CD4-positive, alpha-beta T cell treated with Interleukin-6 at 100 ng/mL for 8 hours (primary cell): Measurements from ENCODE around the gene KRTAP10-5.
"Not testable (repeated sequence)": the region's sequence is repeated elsewhere in the genome, so short reads cannot be mapped to it uniquely, and the experiment has no call there.

Source experiments
- DNase-seq: peaks from one replicate; pipeline ENCODE4 v3.0.0-alpha.2; 2020; ENCODE audit warnings: mixed read lengths, low spot score

KRTAP10-5 gene

DNA sequence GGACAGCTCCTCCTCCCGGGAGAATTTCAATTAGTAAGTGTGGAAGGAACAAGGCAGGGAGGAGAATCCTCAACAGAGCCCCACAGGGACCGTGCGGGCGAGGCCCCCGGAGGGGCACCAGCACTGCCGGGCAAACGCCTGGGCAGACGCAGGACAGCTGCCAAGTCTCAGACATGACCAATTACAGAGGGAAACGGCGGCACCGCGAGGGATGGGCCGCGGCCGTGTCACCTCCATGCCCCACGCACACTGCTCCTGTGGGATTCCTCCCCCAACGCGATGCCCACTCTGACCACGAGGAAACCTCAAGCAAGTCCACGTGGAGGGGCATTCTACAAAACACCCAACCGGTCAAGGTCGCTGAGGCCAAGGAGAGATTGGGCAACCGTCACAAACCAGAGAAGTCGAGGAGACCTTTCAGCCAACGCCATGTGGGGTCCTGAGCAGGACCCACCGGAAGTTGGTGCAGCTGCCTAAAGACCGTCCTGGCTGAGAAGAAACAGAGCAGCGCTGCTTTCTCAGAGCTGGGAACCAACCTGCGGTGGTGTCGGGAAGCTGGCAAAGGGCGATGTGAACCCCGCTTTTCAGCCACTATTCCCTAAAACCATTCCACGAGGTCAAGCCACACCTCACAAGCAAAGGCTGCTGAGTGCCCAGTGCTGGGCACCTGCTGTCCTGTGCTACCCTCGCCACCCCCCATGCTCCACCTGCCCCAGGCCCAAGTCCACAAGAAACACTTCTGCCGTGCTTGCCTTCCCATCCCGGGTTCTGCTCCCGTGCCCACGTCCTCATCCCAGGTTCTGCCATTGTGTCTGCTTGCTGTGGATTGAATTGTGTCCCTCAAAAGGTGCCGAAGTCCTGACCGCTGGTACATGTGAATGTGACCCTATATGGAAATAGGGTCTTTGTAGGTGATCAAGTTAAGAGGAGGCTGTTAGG, 8.3 kb downstream of the KRTAP10-5 start:
- no peak for DNase-seq

- no peak for DNase-seq
Observed at GRCh38 chr21:44571296-44571695, 9.1 kb downstream of the KRTAP10-5 start.

DNA sequence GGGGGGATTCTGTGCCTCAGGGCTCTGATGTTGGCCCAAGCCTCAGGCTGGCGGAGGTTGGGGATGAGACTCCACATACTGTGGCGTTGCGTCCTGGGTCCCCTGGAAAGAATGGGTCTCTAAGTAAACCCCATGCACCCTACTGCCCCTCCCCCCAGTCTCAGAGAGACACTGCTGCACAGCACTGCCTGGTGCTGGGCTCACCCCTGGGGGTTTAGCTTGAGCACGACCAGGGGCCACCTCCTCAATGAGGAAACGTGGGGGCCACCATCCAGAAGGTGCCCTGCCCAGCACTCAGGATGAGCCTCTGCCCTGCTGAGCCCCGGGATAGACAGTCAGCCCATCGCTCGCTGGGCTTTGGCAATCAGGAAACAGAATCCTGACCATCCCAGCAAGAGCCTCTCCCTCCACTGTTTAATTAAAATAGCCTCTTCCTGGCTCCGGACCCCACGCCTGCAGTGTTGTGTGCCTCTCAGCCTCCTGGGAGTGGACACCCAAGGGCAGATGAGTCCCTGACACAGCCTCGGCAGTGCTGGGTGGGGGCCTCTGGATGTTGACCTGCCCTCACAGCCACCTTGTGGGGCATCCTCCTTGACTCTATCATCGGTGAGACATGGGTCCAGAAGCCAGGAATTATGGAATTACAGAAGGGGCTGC, 10.4 kb downstream of the KRTAP10-5 start:
- no peak for DNase-seq

- no peak for DNase-seq
Observed at GRCh38 chr21:44568667-44569556, 11.5 kb downstream of the KRTAP10-5 start.

DNA sequence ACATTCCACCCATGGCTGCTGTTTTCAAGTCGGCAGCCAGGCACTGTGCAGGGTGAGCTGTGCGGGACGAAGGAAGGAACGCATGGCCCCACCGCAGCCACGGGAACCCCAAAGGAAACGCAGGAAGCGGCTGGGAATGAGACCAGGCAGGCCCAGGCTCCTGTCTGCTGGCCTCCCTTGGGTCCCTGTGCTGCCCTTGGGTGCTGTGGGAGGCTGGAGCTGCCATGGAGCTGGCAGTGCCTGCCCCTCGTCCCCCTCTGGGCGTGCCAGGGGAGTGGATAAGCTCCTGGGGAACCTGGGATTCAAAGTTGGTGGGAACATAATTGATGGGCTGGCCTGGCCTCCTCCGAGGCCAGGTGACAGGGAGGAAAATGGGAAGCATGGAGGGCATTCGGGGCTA, 12.1 kb downstream of the KRTAP10-5 start:
- no peak for DNase-seq

GRCh38 chr21:44567481-44568171, 12.8 kb downstream of the KRTAP10-5 start:
- no peak for DNase-seq

DNA sequence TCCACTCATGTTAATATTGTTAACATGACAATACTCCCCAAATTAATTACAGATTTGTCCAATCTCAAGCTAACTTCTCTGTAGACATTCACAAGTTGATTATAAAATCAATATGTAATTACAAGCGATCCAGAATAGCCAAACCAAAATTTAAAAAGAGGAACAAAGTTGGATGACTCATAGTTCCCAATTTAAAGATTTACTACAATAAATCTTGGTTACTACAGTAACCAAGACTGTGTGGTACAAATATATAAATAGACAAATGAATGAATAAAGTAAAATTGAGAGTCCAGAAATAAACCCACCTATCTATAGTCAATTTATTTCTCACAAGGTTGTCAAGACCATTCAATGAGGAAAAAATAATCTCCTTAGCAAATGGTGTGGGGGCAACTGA, 14.0 kb downstream of the KRTAP10-5 start:
- DNase-seq: no peak

GRCh38 chr21:44564886-44565598, 15.4 kb downstream of the KRTAP10-5 start:
- DNase-seq: no peak

GRCh38 chr21:44564099-44564498, 16.3 kb downstream of the KRTAP10-5 start:
- no peak for DNase-seq

- no peak for DNase-seq
Observed at GRCh38 chr21:44558695-44559094, 21.7 kb downstream of the KRTAP10-5 start, which contains the start of gene KRTAP10-3. TSS of gene KRTAP10-3 (minus strand) at chr21:44558795. CDS start at chr21:44558715, 80 bp downstream.

- DNase-seq: not testable (repeated sequence)
Observed at GRCh38 chr21:44558329-44558675, 22.1 kb downstream of the KRTAP10-5 start.

GRCh38 chr21:44557491-44558328, 22.7 kb downstream of the KRTAP10-5 start:
- DNase-seq: no peak

DNA sequence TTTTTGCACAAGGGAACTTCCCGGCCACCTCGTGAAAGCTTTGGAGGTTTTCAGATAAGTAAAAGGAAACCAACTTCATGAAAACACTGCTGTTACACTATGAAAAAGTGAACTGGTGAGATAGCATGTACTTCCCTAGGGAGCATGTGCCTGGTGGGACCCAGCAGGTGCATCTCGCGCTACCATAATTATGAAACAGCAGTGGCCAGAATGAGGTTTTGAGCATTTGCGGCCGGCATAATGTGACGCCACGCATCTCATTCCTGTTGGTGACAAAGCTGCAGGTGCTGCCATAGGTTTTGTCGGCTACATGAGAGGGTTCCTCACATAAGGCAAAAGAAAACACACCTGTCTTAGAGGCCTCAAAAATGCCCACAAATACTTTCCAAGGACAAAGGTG, 23.5 kb downstream of the KRTAP10-5 start:
- DNase-seq: no peak

GRCh38 chr21:44555200-44555875, 25.1 kb downstream of the KRTAP10-5 start:
- no peak for DNase-seq

DNA sequence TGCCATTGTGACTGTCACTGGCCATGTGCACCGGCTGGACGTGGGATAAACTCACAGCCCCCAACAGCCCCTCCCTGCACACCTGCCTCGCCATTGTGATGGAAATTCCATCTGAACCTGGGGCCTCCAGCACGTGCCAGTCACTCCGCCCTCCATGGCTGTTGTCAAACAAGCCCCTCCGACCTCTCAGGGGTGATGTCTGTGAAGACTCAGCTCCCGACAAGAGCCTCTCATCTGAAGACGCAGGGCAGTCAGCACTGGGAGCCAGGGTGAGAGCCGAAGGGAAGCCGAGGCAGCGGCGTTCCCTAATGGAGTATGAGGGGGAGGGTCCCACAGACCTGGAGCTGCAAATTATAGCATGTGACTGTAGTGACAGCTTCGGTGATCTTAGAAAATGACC, 27.7 kb downstream of the KRTAP10-5 start:
- DNase-seq: no peak

DNA sequence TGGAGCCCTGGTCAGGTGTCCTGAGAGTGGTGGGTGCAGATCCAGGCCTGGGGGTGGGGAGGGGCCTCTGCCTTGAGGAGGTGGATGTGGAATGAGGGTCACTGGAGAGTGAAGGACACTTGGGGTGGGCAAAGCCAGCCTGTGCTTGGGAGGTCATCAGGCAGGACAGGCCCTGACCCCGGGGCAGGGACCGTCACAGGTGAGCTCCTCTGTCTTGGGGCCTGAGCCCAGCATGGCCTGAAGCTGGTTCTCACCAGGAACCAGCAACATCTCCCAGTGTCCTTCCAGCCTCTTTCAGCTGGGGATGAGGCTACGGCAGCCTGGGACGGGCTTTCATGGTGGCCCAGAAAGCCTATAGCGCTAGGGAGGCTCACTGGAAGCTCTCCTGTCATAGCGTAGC, 28.3 kb downstream of the KRTAP10-5 start:
- no peak for DNase-seq

- DNase-seq: no peak
Observed at GRCh38 chr21:44551340-44551961, 29.0 kb downstream of the KRTAP10-5 start, which contains the start of gene KRTAP10-2. TSS of gene KRTAP10-2 (minus strand) at chr21:44551505. CDS start at chr21:44551458, 47 bp downstream.

GRCh38 chr21:44550807-44551206, 29.6 kb downstream of the KRTAP10-5 start:
- DNase-seq: no peak

DNA sequence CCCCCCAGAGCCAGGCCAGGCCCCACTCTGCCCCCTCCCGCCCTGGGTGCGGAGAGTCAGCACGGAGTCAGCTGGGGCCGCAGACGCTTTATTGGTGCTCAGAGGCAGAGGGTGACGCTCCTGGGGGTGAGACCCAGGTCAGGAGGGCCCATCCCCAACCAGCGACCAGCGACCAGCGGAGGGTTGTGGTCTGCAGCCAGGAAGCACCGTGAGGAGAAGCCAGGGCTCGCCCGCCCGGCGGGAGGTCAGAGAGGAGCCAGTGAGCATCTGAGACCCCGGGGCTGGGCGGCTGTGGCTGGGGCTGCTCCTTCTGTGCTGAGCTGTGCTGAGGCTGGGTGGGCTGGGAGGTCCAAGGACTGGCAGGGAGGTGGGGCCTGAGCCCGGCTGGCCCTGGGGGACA, 30.1 kb downstream of the KRTAP10-5 start:
- not testable (repeated sequence) for DNase-seq
